GM12873 (cell line): ENCODE data around the gene CHERP.

Experiments
- CTCF ChIP-seq: IDR thresholded peaks from 2 replicates; pipeline ENCODE4 v1.5.1; 2012; ENCODE audit warnings: low read depth, mild to moderate bottlenecking, moderate library complexity, low read length, control low read depth; ENCODE audit not compliant: insufficient read depth; ENCODE audit errors: missing control alignments

Gene CHERP

GRCh38 chr19:16586477-16586871 is 44.2 kb upstream of the CHERP start:
- no peak for TF ChIP-seq CTCF

- no peak for TF ChIP-seq CTCF
Observed at GRCh38 chr19:16585808-16586476, 43.7 kb upstream of the CHERP start.

- no peak for TF ChIP-seq CTCF
Observed at GRCh38 chr19:16585094-16585801, 43.0 kb upstream of the CHERP start.

GRCh38 chr19:16584248-16585093 is 42.2 kb upstream of the CHERP start:
- TF ChIP-seq CTCF = no peak

GRCh38 chr19:16582486-16583261 is 40.4 kb upstream of the CHERP start:
- TF ChIP-seq CTCF = no peak

GRCh38 chr19:16581971-16582343 is 39.7 kb upstream of the CHERP start:
- no peak for TF ChIP-seq CTCF
